SK-N-SH (cell line): ENCODE measurements around the gene PARP14. TPM values are rescaled to one million over a fixed set of nuclear protein-coding genes. Genes with fewer than 3 reads are reported as not detected.

Source experiments
- CTCF ChIA-PET: fragments of 300-600, 350-600 bp; formaldehyde crosslinking; extraction: SDS; loops from one replicate; lab custom pipeline; 2021; lab: Yijun Ruan, JAX
- POLR2A ChIA-PET: fragments of 350-600 bp; sonication (Branson Sonifier 250); formaldehyde crosslinking; extraction: SDS; loops from one replicate; lab custom pipeline; 2020; ENCODE audit warnings: antibody characterized with exemption, inconsistent platforms; lab: Yijun Ruan, JAX
- DNase-seq: peaks from one replicate; pipeline ENCODE4 v3.0.0; 2012
- H2AFZ ChIP-seq: fragments of 200-600 bp; sonication (generic); 2 replicates; pipeline ENCODE4 v1.8.1; 2016; ENCODE audit warnings: antibody characterized with exemption, mild to moderate bottlenecking, low read depth
- H3F3A ChIP-seq: fragments of 200-600 bp; sonication (generic); replicated peaks from 2 replicates; pipeline ENCODE3; 2016; ENCODE audit warnings: antibody characterized with exemption, mild to moderate bottlenecking; ENCODE audit not compliant: insufficient read depth
- H3K27ac ChIP-seq, 2 experiments: fragments of 200-500 bp in 1 of 2; fragments of 200-600 bp in 1 of 2; sonication (Bioruptor generic) in 1 of 2; sonication (generic), shearing (Covaris generic) in 1 of 2; 2 replicates each; pipeline versions ENCODE4 v1.5.1 to v1.6.1; 2014 to 2016; ENCODE audit warnings: low read depth in 2 of 2, inconsistent platforms in 1 of 2, low read length in 1 of 2, mild to moderate bottlenecking in 1 of 2, mixed read lengths in 1 of 2
- H3K27me3 ChIP-seq: fragments of 200-600 bp; sonication (generic), shearing (Covaris generic); 2 replicates; pipeline ENCODE4 v1.6.1; 2016; ENCODE audit warnings: mixed run types; ENCODE audit not compliant: insufficient read depth
- H3K36me3 ChIP-seq, 2 experiments: fragments of 200-500 bp in 1 of 2; fragments of 200-600 bp in 1 of 2; sonication (Bioruptor generic) in 1 of 2; sonication (generic) in 1 of 2; replicated peaks in 1 of 2; 2 replicates each; pipeline versions ENCODE3 to v1.5.1; 2014 to 2016; ENCODE audit warnings: low read length in 1 of 2, mild to moderate bottlenecking in 1 of 2; ENCODE audit not compliant: insufficient read depth in 2 of 2, control insufficient read depth in 1 of 2
- H3K4me1 ChIP-seq, 2 experiments: fragments of 200-500 bp in 1 of 2; fragments of 200-600 bp in 1 of 2; sonication (Bioruptor generic) in 1 of 2; sonication (generic), shearing (Covaris generic) in 1 of 2; 2 replicates each; pipeline versions ENCODE4 v1.5.1 to v1.6.1; 2014 to 2016; ENCODE audit warnings: low read depth in 1 of 2, low read length in 1 of 2, mixed run types in 1 of 2; ENCODE audit not compliant: insufficient read depth in 2 of 2, control insufficient read depth in 1 of 2
- H3K4me2 ChIP-seq: fragments of 200-600 bp; sonication (generic), shearing (Covaris generic); 2 replicates; pipeline ENCODE4 v1.6.1; 2017; ENCODE audit warnings: mixed run types
- H3K4me3 ChIP-seq, 2 experiments: fragments of 200-500 bp in 1 of 2; fragments of 200-600 bp in 1 of 2; sonication (Bioruptor generic) in 1 of 2; sonication (generic), shearing (Covaris generic) in 1 of 2; 2 replicates each; pipeline versions ENCODE4 v1.5.1 to v1.8.1; 2014 to 2016; ENCODE audit warnings: low read depth in 2 of 2, inconsistent platforms in 1 of 2, low read length in 1 of 2, mild to moderate bottlenecking in 1 of 2, mixed read lengths in 1 of 2, moderate library complexity in 1 of 2
- H3K79me2 ChIP-seq: fragments of 200-600 bp; sonication (generic); 2 replicates; pipeline ENCODE4 v1.8.1; 2017; ENCODE audit warnings: mild to moderate bottlenecking; ENCODE audit not compliant: insufficient read depth
- H3K9ac ChIP-seq: fragments of 200-600 bp; sonication (generic); 2 replicates; pipeline ENCODE4 v1.6.1; 2017; ENCODE audit warnings: mixed run types
- H3K9me2 ChIP-seq: fragments of 200-600 bp; sonication (generic); 2 replicates; pipeline ENCODE4 v1.6.1; 2017; ENCODE audit warnings: mixed run types
- H3K9me3 ChIP-seq: fragments of 200-600 bp; sonication (generic); 2 replicates; pipeline ENCODE4 v1.6.1; 2017; ENCODE audit warnings: mixed run types, mild to moderate bottlenecking, moderate library complexity
- H4K20me1 ChIP-seq: fragments of 200-600 bp; sonication (generic); 2 replicates; pipeline ENCODE4 v1.6.1; 2017; ENCODE audit warnings: mild to moderate bottlenecking, mixed run types; ENCODE audit not compliant: insufficient read depth
- CHD2 ChIP-seq: fragments of 150-350 bp; IDR thresholded peaks from 2 replicates; pipeline ENCODE4 v1.6.1; 2018; ENCODE audit warnings: low read length; ENCODE audit not compliant: partially characterized antibody
- ELF1 ChIP-seq: IDR thresholded peaks from 2 replicates; pipeline ENCODE4 v1.4.0; 2012
- EP300 ChIP-seq, 2 experiments: IDR thresholded peaks; 2 replicates each; pipeline versions ENCODE4 v1.4.0 to v1.6.1; 2012; ENCODE audit warnings: borderline replicate concordance in 1 of 2, low read depth in 1 of 2, low read length in 1 of 2
- FOSL2 ChIP-seq: IDR thresholded peaks from 2 replicates; pipeline ENCODE4 v1.4.0; 2012; ENCODE audit warnings: low read depth, mild to moderate bottlenecking, moderate library complexity, borderline replicate concordance
- FOXJ3 ChIP-seq: sonication (generic); formaldehyde crosslinking; IDR thresholded peaks from 2 replicates; pipeline ENCODE4 v1.5.1; 2020; ENCODE audit warnings: mild to moderate bottlenecking, missing genetic modification reagents
- FOXM1 ChIP-seq: IDR thresholded peaks from 2 replicates; pipeline ENCODE4 v1.4.0; 2012; ENCODE audit warnings: low read depth, mild to moderate bottlenecking
- IRF3 ChIP-seq: fragments of 150-350 bp; IDR thresholded peaks from 2 replicates; pipeline ENCODE4 v1.6.1; 2016; ENCODE audit warnings: mild to moderate bottlenecking, low read depth, low read length
- MXI1 ChIP-seq: IDR thresholded peaks from 2 replicates; pipeline ENCODE4 v1.6.1; 2012; ENCODE audit warnings: mild to moderate bottlenecking, low read depth, low read length, improper control_type of control experiment
- NFIC ChIP-seq: IDR thresholded peaks from 2 replicates; pipeline ENCODE4 v1.4.0; 2012; ENCODE audit warnings: borderline replicate concordance
- PBX3 ChIP-seq: IDR thresholded peaks from 2 replicates; pipeline ENCODE4; 2012
- POLR2AphosphoS5 ChIP-seq: IDR thresholded peaks from 2 replicates; pipeline ENCODE4 v1.6.1; 2012; ENCODE audit warnings: low read depth, low read length
- RAD21 ChIP-seq: IDR thresholded peaks from 2 replicates; pipeline ENCODE4 v1.6.1; 2012; ENCODE audit warnings: mild to moderate bottlenecking, low read length
- RCOR1 ChIP-seq: fragments of 150-350 bp; IDR thresholded peaks from 2 replicates; pipeline ENCODE4 v1.6.1; 2017; ENCODE audit warnings: antibody characterized with exemption, low read length
- REST ChIP-seq: IDR thresholded peaks from 2 replicates; pipeline ENCODE4 v1.6.1; 2012; ENCODE audit warnings: mild to moderate bottlenecking, low read depth, low read length, moderate library complexity
- RFX5 ChIP-seq: IDR thresholded peaks from 2 replicates; pipeline ENCODE4 v1.6.1; 2012; ENCODE audit warnings: mild to moderate bottlenecking, improper control_type of control experiment, low read length
- SIN3A ChIP-seq: IDR thresholded peaks from 2 replicates; pipeline ENCODE4 v1.6.1; 2012; ENCODE audit warnings: low read depth, mild to moderate bottlenecking, low read length, moderate library complexity, borderline replicate concordance
- SMC3 ChIP-seq: IDR thresholded peaks from 2 replicates; pipeline ENCODE4 v1.6.1; 2012; ENCODE audit warnings: low read depth, low read length, improper control_type of control experiment
- TAF1 ChIP-seq: IDR thresholded peaks from 2 replicates; pipeline ENCODE4 v1.6.1; 2012; ENCODE audit warnings: low read depth, mild to moderate bottlenecking, low read length, moderate library complexity, borderline replicate concordance
- USF1 ChIP-seq: IDR thresholded peaks from 2 replicates; pipeline ENCODE4 v1.4.0; 2012; ENCODE audit warnings: low read depth, borderline replicate concordance
- USF2 ChIP-seq: fragments of 150-350 bp; IDR thresholded peaks from 2 replicates; pipeline ENCODE4 v1.6.1; 2017; ENCODE audit warnings: antibody characterized with exemption, low read length, low read depth, borderline replicate concordance
- ZBTB33 ChIP-seq: IDR thresholded peaks from 2 replicates; pipeline ENCODE4 v1.4.0; 2012; ENCODE audit warnings: low read depth, borderline replicate concordance
- WGBS: methylation state at CpG from one replicate; pipeline ENCODE4 v1.1.6; 2017; ENCODE audit warnings: low lambda C conversion rate; 5-methylcytosine and 5-hydroxymethylcytosine counted together
- polyA plus RNA-seq, 3 experiments: library from polyadenylated mRNA; depleted of rRNA; stranded (reverse); fragments of >200 nt; gene quantifications; 2 replicates each; pipeline ENCODE4 v1.2.3, GENCODE V29; 2012

PARP14 gene
- polyA plus RNA-seq, 1 of the 3 experiments (the other 2 are of a cell fraction), result 9.2 TPM

GRCh38 chr3:122679085-122679881 lies 1.4 kb upstream of the PARP14 start:
- H3K4me2 ChIP-seq, result peak overlapping the region; percentile 37; the same call in 1 of the 2 replicates
- H3K27me3 ChIP-seq, result no peaks in the 10 kb centered on the region
- no peaks in the 10 kb centered on the region for H3K36me3 ChIP-seq
- peak overlapping the region in 1 of 2 experiments; percentile 34; a peak in 1 of 4 replicates for H3K4me3 ChIP-seq
- DNase-seq, result peak; percentile 74
- H3F3A ChIP-seq, result peaks cover 20% of the 10 kb centered on the region
- no peak overlapping the region for H3K9ac ChIP-seq
- ChIA-PET POLR2A (interaction anchor here (1.0 to 1.2 kb wide), 2 partner anchors 115 to 286 kb away, joined by 5 to 6 read pairs; partner anchors contain the start of genes DTX3L and PARP9), CTCF (interaction anchor here (0.6 to 5.8 kb wide), 41 partner anchors 8 to 1133 kb away, joined by 3 to 84 read pairs (median 4); partner anchors contain the start of genes DTX3L, FAM162A, KPNA1 and MIX23)
- H2AFZ ChIP-seq, result peak overlapping the region; percentile 99
- H3K27ac ChIP-seq, result no peak overlapping the region
- no peaks in the 10 kb centered on the region for H3K9me3 ChIP-seq
- H3K4me1 ChIP-seq, result peaks cover 12 to 16% of the 10 kb centered on the region in 2 experiments; a peak in 3 of 4 replicates
- no peaks in the 10 kb centered on the region for H4K20me1 ChIP-seq
- peaks cover 4% of the 10 kb centered on the region; the same call in 1 of the 2 replicates for H3K79me2 ChIP-seq
- H3K9me2 ChIP-seq, result no peaks in the 10 kb centered on the region
- WGBS, result 27% methylated on average over 15 of the region's 16 CpGs
- TF ChIP-seq TAF1, result no peak
- TF ChIP-seq ELF1, result peak; percentile 71
- no peak for TF ChIP-seq USF2
- TF ChIP-seq RAD21, result peak; percentile 93
- no peak for TF ChIP-seq FOSL2
- no peak for TF ChIP-seq USF1
- TF ChIP-seq PBX3, result no peak
- no peak for TF ChIP-seq MXI1
- TF ChIP-seq EP300 (IDR thresholded peaks at IDR 0.05; ENCODE audit: borderline replicate concordance in 1 of 2, low read depth in 1 of 2, low read length in 1 of 2), result no peak
- peak; percentile 65; the same call in 1 of the 2 replicates for TF ChIP-seq SIN3A
- TF ChIP-seq POLR2AphosphoS5, result no peak
- TF ChIP-seq FOXJ3 (CRISPR knock-in tag), result no peak
- no peak for TF ChIP-seq CHD2
- no peak for TF ChIP-seq REST
- TF ChIP-seq SMC3, result peak; percentile 87
- TF ChIP-seq FOXM1, result no peak
- TF ChIP-seq ZBTB33, result no peak
- no peak for TF ChIP-seq NFIC
- TF ChIP-seq RCOR1, result no peak
- TF ChIP-seq IRF3, result no peak
- no peak for TF ChIP-seq RFX5
